T1000 (cell line): ENCODE results near the gene CGAS.
A peak's percentile ranks its signal among the peaks of the same experiment; 100 is the strongest.
"Not testable (repeated sequence)": the region's sequence is repeated elsewhere in the genome, so short reads cannot be mapped to it uniquely, and the experiment has no call there.

Source experiments
- DNase-seq: peaks from one replicate; lab custom pipeline; 2025; ENCODE audit warnings: mixed read lengths; lab: John Stamatoyannopoulos, UW

CGAS gene

DNA sequence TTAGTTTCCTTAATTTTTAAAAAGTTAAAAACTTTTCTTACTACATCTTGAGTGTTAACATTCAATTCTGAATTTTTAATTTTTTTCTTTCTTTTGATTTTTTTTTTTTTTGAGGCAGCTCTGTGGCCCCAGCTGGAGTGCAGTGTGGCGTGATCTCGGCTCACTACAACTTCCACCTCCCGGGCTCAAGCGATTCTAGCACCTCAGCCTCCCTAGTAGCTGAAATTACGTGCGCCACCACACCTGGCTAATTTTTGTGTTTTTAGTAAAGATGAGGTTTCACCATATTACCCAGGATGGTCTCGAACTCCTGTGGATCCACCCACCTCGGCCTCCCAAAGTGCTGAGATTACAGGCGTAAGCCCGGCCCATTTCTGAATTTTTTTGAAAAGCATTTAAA lies 56.2 kb downstream of the CGAS start:
- DNase-seq = no peak

DNA sequence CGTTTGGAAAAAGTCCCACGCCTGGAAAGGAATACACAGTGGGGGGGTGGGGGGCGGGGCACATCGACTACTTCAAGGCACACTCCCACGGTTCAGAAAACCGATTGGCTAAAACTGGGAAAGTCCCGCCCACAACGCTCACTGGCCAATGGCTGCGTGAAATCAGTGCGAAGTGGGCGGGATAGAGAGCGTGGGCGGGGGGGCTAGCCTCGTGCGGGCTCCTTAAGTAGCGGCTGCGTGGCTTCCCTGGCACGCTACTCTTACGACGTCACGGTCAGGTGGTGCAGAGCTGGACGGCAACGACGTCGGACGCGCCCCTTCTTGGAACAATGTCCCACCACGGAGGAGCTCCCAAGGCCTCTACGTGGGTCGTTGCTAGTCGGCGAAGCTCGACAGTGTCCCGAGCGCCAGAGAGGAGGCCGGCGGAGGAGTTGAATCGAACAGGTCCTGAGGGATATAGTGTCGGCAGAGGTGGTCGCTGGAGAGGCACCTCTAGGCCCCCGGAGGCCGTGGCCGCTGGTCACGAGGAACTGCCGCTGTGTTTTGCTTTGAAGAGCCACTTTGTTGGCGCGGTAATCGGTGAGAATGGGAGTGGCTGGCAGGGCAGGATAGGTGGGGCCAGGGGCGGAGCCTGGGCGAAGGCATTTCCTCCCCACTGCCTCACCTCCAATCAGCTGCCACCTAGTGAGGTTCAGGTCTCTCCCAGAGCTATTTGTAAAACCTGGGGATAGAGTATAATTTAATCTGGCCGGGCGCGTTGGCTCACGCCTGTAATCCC lies 57.3 kb downstream of the CGAS start, which contains the start of gene DDX43:
TSS of gene DDX43 (plus strand) at position 252 of the 778 bp plus-strand sequence. CDS start at position 330, 78 bp downstream.
- DNase-seq = peak; percentile 96

DNA sequence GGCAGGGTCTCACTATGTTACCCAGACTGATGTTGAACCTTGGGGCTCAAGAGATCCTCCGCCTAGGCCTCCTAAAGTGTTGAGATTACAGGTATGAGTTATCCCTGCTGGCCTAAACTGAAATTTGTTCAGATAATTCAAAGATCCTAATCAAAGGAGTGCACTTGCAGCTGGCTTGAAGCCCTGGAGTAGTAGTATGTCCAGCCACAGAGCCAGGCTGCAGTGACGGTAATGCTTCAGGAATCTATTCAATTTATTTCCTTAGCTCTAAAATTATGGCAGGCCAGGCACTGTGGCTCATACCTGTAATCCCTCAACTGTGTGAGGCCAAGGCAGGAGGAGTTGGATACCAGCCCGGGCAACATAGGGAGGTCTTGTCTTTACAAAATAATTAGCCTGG lies 58.8 kb downstream of the CGAS start:
- no peak for DNase-seq

DNA sequence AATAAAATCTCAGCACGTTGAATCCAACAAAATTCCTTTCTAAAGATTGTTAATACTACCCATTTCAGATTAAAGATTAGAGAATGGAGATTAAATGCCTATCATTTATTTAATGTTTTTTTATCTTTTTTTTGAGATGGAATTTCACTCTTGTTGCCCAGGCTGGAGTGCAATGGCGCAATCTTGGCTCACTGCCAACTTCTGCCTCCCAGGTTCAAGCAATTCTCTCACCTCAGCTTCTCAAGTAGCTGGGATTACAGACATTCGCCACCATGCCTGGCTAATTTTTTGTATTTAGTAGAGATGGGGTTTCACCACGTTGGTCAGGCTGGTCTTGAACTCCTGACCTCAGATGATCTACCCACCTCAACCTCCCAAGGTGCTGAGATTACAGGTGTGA lies 59.9 kb downstream of the CGAS start:
- DNase-seq = not testable (repeated sequence)

DNA sequence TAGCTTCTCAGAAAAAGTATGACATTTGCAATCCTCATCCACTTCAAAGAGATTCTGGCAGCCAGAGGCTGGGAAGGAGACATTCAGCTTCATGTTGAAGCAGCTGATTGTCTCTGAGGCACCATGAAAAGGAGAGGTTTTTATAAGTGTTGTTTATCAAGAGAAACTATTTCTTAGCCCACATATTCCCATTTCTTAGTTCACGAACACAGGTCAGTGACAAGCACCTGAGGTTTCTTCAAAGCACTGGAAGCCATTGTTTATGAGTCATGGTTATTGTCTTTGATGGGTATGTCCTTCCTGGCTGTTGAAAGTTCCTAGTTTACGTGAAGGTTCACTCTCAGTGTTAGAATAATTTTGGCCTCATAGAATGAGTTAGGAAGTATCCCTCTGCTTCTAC lies 60.4 kb downstream of the CGAS start:
- DNase-seq = no peak

DNA sequence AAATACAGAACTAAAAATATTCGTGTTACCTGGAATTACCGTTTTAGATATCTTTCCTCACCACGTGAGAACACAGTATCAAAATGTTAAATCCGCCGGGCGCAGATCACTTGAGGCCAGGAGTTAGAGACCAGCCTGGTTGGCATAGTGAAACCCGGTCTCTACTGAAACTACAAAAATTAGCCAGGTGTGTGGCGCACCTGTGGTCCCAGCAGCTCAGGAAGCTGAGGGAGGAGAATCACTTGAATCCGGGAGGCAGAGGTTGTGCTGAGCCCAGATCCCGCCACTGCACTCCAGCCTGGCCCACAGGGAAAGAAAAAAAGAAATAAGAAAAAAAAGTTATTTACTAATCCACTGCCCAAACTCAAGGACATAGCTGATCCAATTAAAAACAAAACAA lies 62.2 kb downstream of the CGAS start:
- no peak for DNase-seq

DNA sequence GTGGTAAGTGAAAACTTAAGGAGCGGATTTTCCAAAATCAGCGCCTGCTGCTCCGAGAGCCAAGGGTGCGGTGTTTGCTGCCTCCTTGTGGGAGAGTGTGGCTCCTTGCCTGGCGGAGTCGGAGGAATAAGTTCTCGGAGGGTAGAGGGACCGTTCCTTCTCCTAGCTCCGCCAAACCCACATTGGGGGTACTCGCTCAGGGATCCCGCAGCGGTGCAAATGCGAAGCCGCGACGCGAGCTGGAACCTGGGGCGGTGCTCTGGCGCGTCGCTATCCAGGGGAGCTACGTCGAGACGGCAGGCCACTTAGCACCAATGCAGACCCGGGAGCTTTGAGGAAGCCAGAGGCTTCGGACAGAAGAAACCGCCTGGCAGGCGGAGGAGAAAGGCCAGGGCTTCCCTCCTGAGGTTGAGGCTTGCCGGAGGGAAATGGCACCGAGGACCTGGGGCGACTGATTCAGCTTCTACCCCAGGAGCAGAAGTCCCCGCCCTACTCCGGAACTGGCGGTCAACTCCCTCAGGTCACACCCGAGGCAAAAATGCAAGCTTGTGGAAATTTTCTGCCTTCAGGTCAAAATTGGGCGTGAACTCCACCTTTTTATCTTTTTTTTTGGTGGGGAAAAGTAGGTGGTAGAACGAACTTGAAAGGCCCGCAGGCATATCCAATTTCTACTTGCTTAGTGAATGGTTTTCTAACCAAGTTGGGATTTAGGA lies 63.1 kb downstream of the CGAS start:
- peak; percentile 64 for DNase-seq

DNA sequence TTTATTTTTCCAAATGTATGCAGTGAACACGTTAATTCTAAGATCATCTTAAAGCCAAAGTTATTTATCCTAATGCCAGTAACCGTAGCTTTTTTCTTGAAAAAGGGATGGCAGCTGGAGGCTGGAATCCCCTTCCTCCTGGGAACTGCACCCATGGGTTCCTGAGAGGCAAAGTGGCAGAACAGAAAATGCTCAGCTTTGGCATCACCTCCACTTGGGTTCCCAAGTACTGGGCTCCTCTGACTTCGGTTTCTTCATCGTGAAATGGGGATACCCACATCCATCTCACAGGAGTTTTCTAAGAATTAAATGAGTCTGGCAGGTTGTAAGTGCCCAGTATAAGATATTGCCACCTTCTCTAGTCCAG lies 63.7 kb downstream of the CGAS start:
- no peak for DNase-seq

DNA sequence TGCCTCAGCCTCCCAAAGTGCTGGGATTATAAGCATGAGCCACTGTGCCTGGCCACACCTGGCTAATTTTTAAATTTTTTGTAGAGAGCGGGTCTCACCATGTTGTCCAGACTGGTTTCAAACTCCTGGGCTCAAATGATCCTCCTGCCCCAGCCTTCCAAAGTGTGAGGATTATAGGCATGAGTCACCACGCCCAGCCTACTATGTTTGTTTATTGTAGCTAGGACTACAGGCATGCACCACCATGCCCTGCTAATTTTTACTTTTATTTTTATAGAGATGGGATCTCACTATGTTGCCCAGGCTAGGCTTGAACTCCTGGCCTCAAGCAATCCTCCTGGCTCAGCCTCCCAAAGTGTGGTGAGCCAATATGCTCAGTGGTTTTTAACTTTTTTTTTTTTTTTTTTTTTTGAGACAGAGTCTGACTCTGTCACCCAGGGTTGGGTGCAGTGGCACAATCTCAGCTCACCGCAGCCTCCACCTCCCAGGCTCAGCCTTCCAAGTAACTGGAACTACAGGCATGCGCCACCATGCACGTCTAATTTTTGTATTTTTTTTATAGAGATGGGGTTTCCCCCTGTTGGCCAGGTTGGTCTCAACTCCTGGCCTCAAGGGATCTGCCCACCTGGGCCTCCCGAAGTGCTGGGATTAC lies 69.5 kb downstream of the CGAS start:
- DNase-seq = no peak

DNA sequence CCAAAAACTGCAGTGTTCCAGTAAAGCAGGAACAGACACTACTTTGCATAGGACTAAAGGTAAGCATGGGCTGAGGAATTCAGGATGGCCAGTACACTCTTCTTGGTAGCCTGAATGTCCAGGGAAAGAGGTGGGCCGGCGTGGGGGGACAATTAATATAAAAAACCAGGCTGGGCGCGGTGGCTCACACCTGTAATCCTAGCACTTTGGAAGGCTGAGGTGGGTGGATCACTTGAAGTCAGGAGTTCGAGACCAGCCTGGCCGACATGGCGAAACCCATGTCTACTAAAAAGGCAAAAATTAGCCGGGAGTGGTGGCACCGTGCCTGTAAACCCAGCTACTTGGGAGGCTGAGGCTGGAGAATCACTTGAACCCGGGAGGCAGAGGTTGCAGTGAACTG lies 70.6 kb downstream of the CGAS start:
- DNase-seq = not testable (repeated sequence)

DNA sequence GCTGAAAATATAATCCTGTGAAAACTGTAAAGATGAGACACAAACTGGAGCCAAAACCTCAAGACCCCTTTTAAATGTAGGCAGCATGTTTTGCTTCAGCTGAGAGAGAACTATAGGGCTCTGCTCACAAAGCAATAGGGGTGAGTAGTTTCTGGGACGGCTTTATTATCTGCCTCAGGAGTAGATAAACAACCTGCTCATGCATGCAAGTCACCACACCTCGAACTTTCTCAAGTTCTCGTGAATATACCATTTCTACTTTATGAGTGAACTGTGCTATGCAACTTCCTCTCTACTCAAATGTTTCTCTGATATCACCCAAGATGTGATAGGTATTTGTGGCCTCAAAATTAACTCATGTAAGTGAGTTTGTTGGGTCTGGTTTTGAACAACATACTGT lies 74.9 kb downstream of the CGAS start:
- no peak for DNase-seq

DNA sequence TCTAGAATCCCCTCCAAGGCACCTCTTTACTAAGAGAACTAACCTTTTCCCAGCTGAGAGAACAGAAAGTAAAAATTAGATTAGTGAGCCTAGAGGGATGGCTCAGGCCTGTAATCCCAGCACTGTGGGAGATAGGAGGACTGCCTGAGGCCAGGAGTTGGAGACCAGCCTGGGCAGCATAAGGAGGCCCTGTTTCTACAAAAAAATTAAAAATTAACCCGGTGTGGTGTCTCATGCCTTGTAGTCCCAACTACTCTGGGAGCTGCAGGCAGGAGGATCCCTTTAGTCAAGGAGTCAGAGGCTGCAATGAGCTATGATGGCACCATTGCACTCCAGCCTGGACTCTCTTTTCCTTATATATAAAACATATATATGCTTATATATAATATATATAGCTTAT lies 76.9 kb downstream of the CGAS start:
- no peak for DNase-seq
